Fibroblast of skin of left quadriceps (primary cell): ENCODE results near the gene CCND3.

Experiments used
- DNase-seq, 2 experiments: peaks; one replicate each; pipeline ENCODE4 v3.0.0-alpha.2; 2013; ENCODE audit warnings: low read depth in 2 of 2

The CCND3 gene

GRCh38 chr6:41921712-41921998, 20.0 kb downstream of the CCND3 start:
- DNase-seq, result no peak

GRCh38 chr6:41920921-41921711, 20.5 kb downstream of the CCND3 start, which contains the start of the genes BYSL and MED20:
Gene BYSL, plus strand, starts transcription at chr6:41921499. Its CDS starts 64 bp downstream, at chr6:41921563.
Gene MED20, minus strand, starts transcription at chr6:41921139. Its CDS starts 121 bp downstream, at chr6:41921018.
- peak; percentile 84 to 87 for DNase-seq

- peak; percentile 86 to 87 for DNase-seq
Measured at GRCh38 chr6:41917528-41917927, 24.1 kb downstream of the CCND3 start.

GRCh38 chr6:41914869-41915530, 26.6 kb downstream of the CCND3 start:
- DNase-seq, result no peak

- DNase-seq, result no peak
Measured at GRCh38 chr6:41914343-41914742, 27.3 kb downstream of the CCND3 start.

- no peak for DNase-seq
Measured at GRCh38 chr6:41909727-41910126, 31.9 kb downstream of the CCND3 start.

GRCh38 chr6:41901882-41902519, 39.6 kb downstream of the CCND3 start:
- no peak for DNase-seq

GRCh38 chr6:41900861-41901260, 40.7 kb downstream of the CCND3 start:
- no peak for DNase-seq

- DNase-seq, result no peak
Measured at GRCh38 chr6:41896281-41896680, 45.3 kb downstream of the CCND3 start.

- peak; percentile 46 to 58 for DNase-seq
Measured at GRCh38 chr6:41895300-41896233, 46.0 kb downstream of the CCND3 start, which contains the start of gene USP49. Gene USP49, minus strand, starts transcription at chr6:41895375. Its CDS starts 88,392 bp downstream, at chr6:41806983.

- DNase-seq, result no peak
Measured at GRCh38 chr6:41894366-41895299, 47.0 kb downstream of the CCND3 start.

GRCh38 chr6:41892921-41893564, 48.6 kb downstream of the CCND3 start:
- DNase-seq, result no peak

GRCh38 chr6:41887331-41887751, 54.3 kb downstream of the CCND3 start:
- DNase-seq, result peak; percentile 11 to 16

GRCh38 chr6:41885930-41886329, 55.7 kb downstream of the CCND3 start:
- DNase-seq, result no peak

- DNase-seq, result no peak
Measured at GRCh38 chr6:41884957-41885356, 56.7 kb downstream of the CCND3 start.
